HG02973 (cell line): Measurements from ENCODE around the gene DRG1.
"Not testable (repeated sequence)": the region's sequence is repeated elsewhere in the genome, so short reads cannot be mapped to it uniquely, and the experiment has no call there.

Experiments
- ATAC-seq: cut with Tn5 transposase; IDR thresholded peaks from one replicate; pipeline ENCODE4 v1.9.1; 2021; ENCODE audit warnings: moderate library complexity; ENCODE audit not compliant: unreplicated experiment

The DRG1 gene

GRCh38 chr22:31442768-31443489, 43.5 kb downstream of the DRG1 start:
- ATAC-seq: no peak

GRCh38 chr22:31443516-31443915, 44.1 kb downstream of the DRG1 start:
- ATAC-seq: no peak

GRCh38 chr22:31445642-31446041, 46.2 kb downstream of the DRG1 start:
- no peak for ATAC-seq

- no peak for ATAC-seq
These were observed 46.8 kb downstream of the DRG1 start for GRCh38 chr22:31446208-31446607.

- ATAC-seq: no peak
These were observed 47.4 kb downstream of the DRG1 start for GRCh38 chr22:31446767-31447166.

- no peak for ATAC-seq
These were observed 47.9 kb downstream of the DRG1 start for GRCh38 chr22:31447337-31447736.

- ATAC-seq: no peak
These were observed 49.0 kb downstream of the DRG1 start for GRCh38 chr22:31448382-31448781.

GRCh38 chr22:31449506-31449905, 50.1 kb downstream of the DRG1 start:
- no peak for ATAC-seq

GRCh38 chr22:31451709-31452571, 52.5 kb downstream of the DRG1 start:
- ATAC-seq: no peak

- ATAC-seq: no peak
These were observed 62.3 kb downstream of the DRG1 start for GRCh38 chr22:31461699-31462098.

GRCh38 chr22:31465307-31465706, 65.9 kb downstream of the DRG1 start:
- ATAC-seq: no peak

GRCh38 chr22:31474743-31475142, 75.3 kb downstream of the DRG1 start:
- ATAC-seq: no peak

GRCh38 chr22:31475800-31476199, 76.4 kb downstream of the DRG1 start:
- ATAC-seq: no peak

GRCh38 chr22:31477329-31477728, 77.9 kb downstream of the DRG1 start:
- ATAC-seq: no peak

- ATAC-seq: no peak
These were observed 81.7 kb downstream of the DRG1 start for GRCh38 chr22:31481129-31481528.

GRCh38 chr22:31482470-31482869, 83.1 kb downstream of the DRG1 start:
- ATAC-seq: not testable (repeated sequence)
